ENCODE measurements around the gene KCP.

GRCh38 chr7:128904381-128905197 lies 5.9 kb downstream of the KCP start:
- TF ChIP-seq JUND (CRISPR knock-in tag; IDR thresholded peaks at IDR 0.05), result no peak
- TF ChIP-seq ZKSCAN8 (CRISPR knock-in tag; IDR thresholded peaks at IDR 0.05; ENCODE audit: borderline replicate concordance), result no peak
- no peak for TF ChIP-seq HCFC1 (IDR thresholded peaks at IDR 0.05; ENCODE audit: low read depth, low read length)
- TF ChIP-seq ZNF841 (CRISPR knock-in tag; IDR thresholded peaks at IDR 0.05; ENCODE audit: borderline replicate concordance), result no peak
- no peak for TF ChIP-seq SP2 (CRISPR knock-in tag; IDR thresholded peaks at IDR 0.05)
- TF ChIP-seq MNT (IDR thresholded peaks at IDR 0.05), result no peak
- TF ChIP-seq GATA4 (IDR thresholded peaks at IDR 0.05; ENCODE audit: borderline replicate concordance, low read depth), result no peak
- TF ChIP-seq FOXK2 (IDR thresholded peaks at IDR 0.05), result no peak
- TF ChIP-seq ZSCAN5A (CRISPR knock-in tag; IDR thresholded peaks at IDR 0.05; ENCODE audit: borderline replicate concordance), result no peak
- TF ChIP-seq, protein P1, sequence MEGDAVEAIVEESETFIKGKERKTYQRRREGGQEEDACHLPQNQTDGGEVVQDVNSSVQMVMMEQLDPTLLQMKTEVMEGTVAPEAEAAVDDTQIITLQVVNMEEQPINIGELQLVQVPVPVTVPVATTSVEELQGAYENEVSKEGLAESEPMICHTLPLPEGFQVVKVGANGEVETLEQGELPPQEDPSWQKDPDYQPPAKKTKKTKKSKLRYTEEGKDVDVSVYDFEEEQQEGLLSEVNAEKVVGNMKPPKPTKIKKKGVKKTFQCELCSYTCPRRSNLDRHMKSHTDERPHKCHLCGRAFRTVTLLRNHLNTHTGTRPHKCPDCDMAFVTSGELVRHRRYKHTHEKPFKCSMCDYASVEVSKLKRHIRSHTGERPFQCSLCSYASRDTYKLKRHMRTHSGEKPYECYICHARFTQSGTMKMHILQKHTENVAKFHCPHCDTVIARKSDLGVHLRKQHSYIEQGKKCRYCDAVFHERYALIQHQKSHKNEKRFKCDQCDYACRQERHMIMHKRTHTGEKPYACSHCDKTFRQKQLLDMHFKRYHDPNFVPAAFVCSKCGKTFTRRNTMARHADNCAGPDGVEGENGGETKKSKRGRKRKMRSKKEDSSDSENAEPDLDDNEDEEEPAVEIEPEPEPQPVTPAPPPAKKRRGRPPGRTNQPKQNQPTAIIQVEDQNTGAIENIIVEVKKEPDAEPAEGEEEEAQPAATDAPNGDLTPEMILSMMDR (CRISPR knock-in tag; IDR thresholded peaks at IDR 0.05), result peak; percentile 78
- TF ChIP-seq, protein P2, sequence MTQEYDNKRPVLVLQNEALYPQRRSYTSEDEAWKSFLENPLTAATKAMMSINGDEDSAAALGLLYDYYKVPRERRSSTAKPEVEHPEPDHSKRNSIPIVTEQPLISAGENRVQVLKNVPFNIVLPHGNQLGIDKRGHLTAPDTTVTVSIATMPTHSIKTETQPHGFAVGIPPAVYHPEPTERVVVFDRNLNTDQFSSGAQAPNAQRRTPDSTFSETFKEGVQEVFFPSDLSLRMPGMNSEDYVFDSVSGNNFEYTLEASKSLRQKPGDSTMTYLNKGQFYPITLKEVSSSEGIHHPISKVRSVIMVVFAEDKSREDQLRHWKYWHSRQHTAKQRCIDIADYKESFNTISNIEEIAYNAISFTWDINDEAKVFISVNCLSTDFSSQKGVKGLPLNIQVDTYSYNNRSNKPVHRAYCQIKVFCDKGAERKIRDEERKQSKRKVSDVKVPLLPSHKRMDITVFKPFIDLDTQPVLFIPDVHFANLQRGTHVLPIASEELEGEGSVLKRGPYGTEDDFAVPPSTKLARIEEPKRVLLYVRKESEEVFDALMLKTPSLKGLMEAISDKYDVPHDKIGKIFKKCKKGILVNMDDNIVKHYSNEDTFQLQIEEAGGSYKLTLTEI (CRISPR knock-in tag; conservative IDR thresholded peaks at IDR 0.05), result no peak
- TF ChIP-seq MAX (IDR thresholded peaks at IDR 0.05), result no peak
- TF ChIP-seq ZNF775 (CRISPR knock-in tag; IDR thresholded peaks at IDR 0.05; ENCODE audit: borderline replicate concordance), result no peak
